ENCODE results near the gene RRH. TPM values are rescaled to one million over a fixed set of nuclear protein-coding genes. Genes with fewer than 3 reads are reported as not detected.

Gene RRH
- total RNA-seq, 2 experiments from 2014 or later = not detected

- Mint-ChIP-seq H3K9me3 (no peaks in the 10 kb centered on the region), H3K27ac (peak within 1 kb of the TSS; percentile 99), H3K4me3 (peak within 1 kb of the TSS; percentile 98), H3K36me3 (peaks cover 30% of the 10 kb centered on the region), H3K27me3 (no peaks in the 10 kb centered on the region), H3K4me1 (peaks cover 39% of the 10 kb centered on the region)
- DNase-seq = peak; percentile 83
- POLR2A ChIA-PET = interaction anchor here (0.5 to 1.5 kb wide), 9 partner anchors 12 to 383 kb away, joined by 3 to 7 read pairs (median 3); partner anchors contain the start of genes ELOVL6, MCUB and RRH
- ATAC-seq (ENCODE audit: low read depth) = peak; percentile 93
These were observed 12.4 kb upstream of the RRH start, which contains the start of gene GAR1 for GRCh38 chr4:109815151-109816081. GAR1 (plus strand) TSS chr4:109815762; CDS start chr4:109816165, 403 bp downstream.

- ATAC-seq (ENCODE audit: low read depth) = peak; percentile 3
- Mint-ChIP-seq H3K4me1 (peaks cover 41% of the 10 kb centered on the region), H3K27me3 (no peaks in the 10 kb centered on the region), H3K36me3 (peaks cover 34% of the 10 kb centered on the region), H3K27ac (peak overlapping the region; percentile 99), H3K9me3 (no peaks in the 10 kb centered on the region), H3K4me3 (peak overlapping the region; percentile 98)
- POLR2A ChIA-PET = interaction anchor here (0.7 kb wide), 1 partner anchor 168 kb away, joined by 4 read pairs; no protein-coding TSS in a partner anchor
- DNase-seq = peak; percentile 73
These were observed 11.7 kb upstream of the RRH start for GRCh38 chr4:109816082-109816442.

- Mint-ChIP-seq H3K27ac (peak overlapping the region; percentile 99), H3K36me3 (peaks cover 38% of the 10 kb centered on the region), H3K27me3 (no peaks in the 10 kb centered on the region), H3K9me3 (no peaks in the 10 kb centered on the region), H3K4me1 (peaks cover 41% of the 10 kb centered on the region), H3K4me3 (peak overlapping the region; percentile 98)
- ATAC-seq (ENCODE audit: low read depth) (no peak), DNase-seq (no peak)
- POLR2A ChIA-PET = no interaction called here
These were observed 10.9 kb upstream of the RRH start for GRCh38 chr4:109816894-109817293.

DNA sequence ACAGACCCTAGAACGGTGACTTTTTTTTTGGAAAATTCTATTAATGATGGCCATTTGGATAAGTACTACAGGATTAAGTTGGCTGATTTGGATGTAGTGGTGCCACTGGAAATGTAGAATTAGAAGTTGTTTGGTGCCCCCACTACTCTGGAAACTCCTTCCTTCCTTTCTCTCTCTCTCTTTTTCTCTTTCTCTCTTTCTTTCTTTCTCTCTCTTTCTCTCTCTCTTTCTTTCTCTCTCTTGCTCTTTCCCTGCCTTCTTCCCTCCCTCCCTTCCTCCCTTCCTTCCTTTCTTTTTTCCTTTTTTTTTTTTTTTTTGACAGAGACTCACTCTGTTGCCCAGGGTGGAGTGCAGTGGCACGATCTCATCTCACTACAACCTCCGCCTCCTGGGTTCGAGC is 9.5 kb upstream of the RRH start:
- DNase-seq = no peak
- no peak for ATAC-seq (ENCODE audit: low read depth)
- H3K36me3 Mint-ChIP-seq = peaks cover 39% of the 10 kb centered on the region
- peaks cover 41% of the 10 kb centered on the region for H3K4me1 Mint-ChIP-seq
- POLR2A ChIA-PET = no interaction called here
- H3K27ac Mint-ChIP-seq = no peak overlapping the region
- no peak overlapping the region for H3K4me3 Mint-ChIP-seq
- no peaks in the 10 kb centered on the region for H3K27me3 Mint-ChIP-seq
- no peaks in the 10 kb centered on the region for H3K9me3 Mint-ChIP-seq

GRCh38 chr4:109820563-109820962 is 7.2 kb upstream of the RRH start:
- Mint-ChIP-seq H3K9me3 (no peaks in the 10 kb centered on the region), H3K4me3 (no peak overlapping the region), H3K27ac (peak overlapping the region; percentile 49), H3K27me3 (no peaks in the 10 kb centered on the region), H3K36me3 (peaks cover 44% of the 10 kb centered on the region), H3K4me1 (peaks cover 36% of the 10 kb centered on the region)
- DNase-seq (no peak), ATAC-seq (ENCODE audit: low read depth) (no peak)
- POLR2A ChIA-PET = no interaction called here

- DNase-seq (no peak), ATAC-seq (ENCODE audit: low read depth) (no peak)
- POLR2A ChIA-PET = no interaction called here
- no peaks in the 10 kb centered on the region for H3K9me3 Mint-ChIP-seq
- H3K27ac Mint-ChIP-seq = no peak overlapping the region
- peaks cover 41% of the 10 kb centered on the region for H3K36me3 Mint-ChIP-seq
- no peaks in the 10 kb centered on the region for H3K27me3 Mint-ChIP-seq
- no peak overlapping the region for H3K4me3 Mint-ChIP-seq
- peaks cover 32% of the 10 kb centered on the region for H3K4me1 Mint-ChIP-seq
These were observed 6.6 kb upstream of the RRH start for GRCh38 chr4:109821185-109821584.

- Mint-ChIP-seq H3K27ac (no peak overlapping the region), H3K4me1 (peaks cover 2% of the 10 kb centered on the region), H3K27me3 (no peaks in the 10 kb centered on the region), H3K9me3 (no peaks in the 10 kb centered on the region), H3K4me3 (no peak overlapping the region), H3K36me3 (peaks cover 9% of the 10 kb centered on the region)
- ATAC-seq (ENCODE audit: low read depth) = no peak
- DNase-seq = no peak
- POLR2A ChIA-PET = no interaction called here
These were observed 1.1 kb upstream of the RRH start for GRCh38 chr4:109826719-109827118.

GRCh38 chr4:109833756-109834155 is 6.0 kb downstream of the RRH start:
- Mint-ChIP-seq H3K4me3 (no peak overlapping the region), H3K9me3 (no peaks in the 10 kb centered on the region), H3K36me3 (no peaks in the 10 kb centered on the region), H3K27me3 (no peaks in the 10 kb centered on the region), H3K4me1 (no peaks in the 10 kb centered on the region), H3K27ac (no peak overlapping the region)
- POLR2A ChIA-PET = no interaction called here
- ATAC-seq (ENCODE audit: low read depth) (no peak), DNase-seq (no peak)

- ATAC-seq (ENCODE audit: low read depth) (no peak), DNase-seq (no peak)
- Mint-ChIP-seq H3K4me1 (no peaks in the 10 kb centered on the region), H3K27me3 (no peaks in the 10 kb centered on the region), H3K4me3 (no peak overlapping the region), H3K36me3 (no peaks in the 10 kb centered on the region), H3K27ac (no peak overlapping the region), H3K9me3 (no peaks in the 10 kb centered on the region)
- POLR2A ChIA-PET = no interaction called here
These were observed 9.2 kb downstream of the RRH start for GRCh38 chr4:109836985-109837384.

- POLR2A ChIA-PET = no interaction called here
- H3K4me3 Mint-ChIP-seq = no peak overlapping the region
- no peaks in the 10 kb centered on the region for H3K4me1 Mint-ChIP-seq
- ATAC-seq (ENCODE audit: low read depth) (no peak), DNase-seq (no peak)
- H3K27me3 Mint-ChIP-seq = peaks cover 2% of the 10 kb centered on the region
- H3K9me3 Mint-ChIP-seq = no peaks in the 10 kb centered on the region
- no peaks in the 10 kb centered on the region for H3K36me3 Mint-ChIP-seq
- H3K27ac Mint-ChIP-seq = no peak overlapping the region
These were observed 18.8 kb downstream of the RRH start for GRCh38 chr4:109846395-109847098.

DNA sequence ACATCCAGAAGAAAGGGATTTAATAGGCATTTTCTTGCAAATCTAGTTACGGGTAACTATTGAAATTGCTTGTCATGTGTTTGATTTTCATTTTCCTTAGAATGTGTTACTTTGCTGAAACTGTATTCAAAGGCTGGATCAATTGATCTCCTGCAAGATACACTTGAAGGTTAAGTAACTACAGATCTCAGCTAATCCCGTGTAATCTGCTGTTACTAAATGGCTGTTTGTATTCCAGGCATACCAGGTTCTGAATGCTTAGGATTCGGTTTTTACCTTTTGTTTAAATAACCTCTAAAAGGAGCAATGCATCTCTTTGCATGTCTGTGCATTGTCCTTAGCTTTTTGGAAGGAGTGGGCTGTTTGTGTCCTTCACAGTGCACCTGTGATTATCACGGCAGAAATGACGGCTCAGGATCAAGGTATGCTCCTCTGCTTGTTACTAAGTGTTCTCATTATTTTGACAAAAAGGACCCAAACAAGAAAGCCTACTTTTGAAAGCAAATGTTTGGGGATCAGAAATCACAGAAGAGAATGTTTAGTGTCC is 20.2 kb downstream of the RRH start, which contains the start of gene LRIT3:
LRIT3 (plus strand) TSS at position 212 of the 547 bp plus-strand sequence; CDS start at position 307, 95 bp downstream.
- Mint-ChIP-seq H3K27ac (no peak within 1 kb of the TSS), H3K36me3 (no peaks in the 10 kb centered on the region), H3K9me3 (no peaks in the 10 kb centered on the region), H3K27me3 (peaks cover 2% of the 10 kb centered on the region), H3K4me1 (no peaks in the 10 kb centered on the region), H3K4me3 (no peak within 1 kb of the TSS)
- POLR2A ChIA-PET = no interaction called here
- ATAC-seq (ENCODE audit: low read depth) (no peak), DNase-seq (no peak)

- no peaks in the 10 kb centered on the region for H3K36me3 Mint-ChIP-seq
- no peaks in the 10 kb centered on the region for H3K9me3 Mint-ChIP-seq
- H3K4me1 Mint-ChIP-seq = no peaks in the 10 kb centered on the region
- ATAC-seq (ENCODE audit: low read depth) (no peak), DNase-seq (no peak)
- H3K4me3 Mint-ChIP-seq = no peak overlapping the region
- no peak overlapping the region for H3K27ac Mint-ChIP-seq
- POLR2A ChIA-PET = no interaction called here
- peaks cover 2% of the 10 kb centered on the region for H3K27me3 Mint-ChIP-seq
These were observed 20.7 kb downstream of the RRH start for GRCh38 chr4:109848501-109848900.

GRCh38 chr4:109850601-109851000 is 22.8 kb downstream of the RRH start:
- H3K27ac Mint-ChIP-seq = no peak overlapping the region

More at GRCh38 chr4:109850601-109851000, 22.8 kb downstream of the RRH start:
- peaks cover 2% of the 10 kb centered on the region for H3K27me3 Mint-ChIP-seq
- no peaks in the 10 kb centered on the region for H3K4me1 Mint-ChIP-seq
- ATAC-seq (ENCODE audit: low read depth) = no peak
- POLR2A ChIA-PET = no interaction called here
- H3K36me3 Mint-ChIP-seq = no peaks in the 10 kb centered on the region
- H3K4me3 Mint-ChIP-seq = no peak overlapping the region
- no peaks in the 10 kb centered on the region for H3K9me3 Mint-ChIP-seq
- no peak for DNase-seq
